HG03565 (cell line): ENCODE measurements around the gene HOXC6.
"Not testable (repeated sequence)": the region's sequence is repeated elsewhere in the genome, so short reads cannot be mapped to it uniquely, and the experiment has no call there.

ENCODE experiments used
- ATAC-seq: cut with Tn5 transposase; IDR thresholded peaks from one replicate; pipeline ENCODE4 v1.9.1; 2021; ENCODE audit warnings: mild to moderate bottlenecking, moderate library complexity; ENCODE audit not compliant: unreplicated experiment

The HOXC6 gene

DNA sequence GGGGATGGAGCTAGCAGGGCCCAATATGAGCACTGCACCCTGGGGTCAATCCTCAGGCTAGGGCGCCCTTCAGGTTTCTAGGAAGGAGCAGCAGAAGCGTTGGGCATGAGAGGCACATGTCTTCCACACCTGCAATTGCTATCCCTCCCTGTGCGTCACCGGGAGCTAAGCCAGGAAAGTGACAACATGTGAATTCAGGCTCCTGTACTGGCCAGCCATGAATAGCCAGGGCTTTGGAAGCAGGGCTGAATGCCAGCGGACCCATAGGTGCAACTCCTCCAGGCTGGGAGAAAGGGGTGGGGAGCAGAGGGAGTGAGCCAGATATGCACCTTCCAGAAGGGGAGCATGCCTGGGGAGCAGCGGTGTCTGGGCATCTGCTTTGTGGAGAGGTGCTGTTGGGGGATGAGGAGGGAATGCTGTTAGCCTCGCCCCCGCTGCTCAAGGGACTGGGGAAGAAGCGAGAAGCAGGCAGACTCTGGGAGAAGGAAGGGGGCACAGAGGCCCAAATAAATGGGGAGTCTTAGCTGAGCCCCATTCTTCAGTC lies 10.7 kb downstream of the HOXC6 start:
- no peak for ATAC-seq

DNA sequence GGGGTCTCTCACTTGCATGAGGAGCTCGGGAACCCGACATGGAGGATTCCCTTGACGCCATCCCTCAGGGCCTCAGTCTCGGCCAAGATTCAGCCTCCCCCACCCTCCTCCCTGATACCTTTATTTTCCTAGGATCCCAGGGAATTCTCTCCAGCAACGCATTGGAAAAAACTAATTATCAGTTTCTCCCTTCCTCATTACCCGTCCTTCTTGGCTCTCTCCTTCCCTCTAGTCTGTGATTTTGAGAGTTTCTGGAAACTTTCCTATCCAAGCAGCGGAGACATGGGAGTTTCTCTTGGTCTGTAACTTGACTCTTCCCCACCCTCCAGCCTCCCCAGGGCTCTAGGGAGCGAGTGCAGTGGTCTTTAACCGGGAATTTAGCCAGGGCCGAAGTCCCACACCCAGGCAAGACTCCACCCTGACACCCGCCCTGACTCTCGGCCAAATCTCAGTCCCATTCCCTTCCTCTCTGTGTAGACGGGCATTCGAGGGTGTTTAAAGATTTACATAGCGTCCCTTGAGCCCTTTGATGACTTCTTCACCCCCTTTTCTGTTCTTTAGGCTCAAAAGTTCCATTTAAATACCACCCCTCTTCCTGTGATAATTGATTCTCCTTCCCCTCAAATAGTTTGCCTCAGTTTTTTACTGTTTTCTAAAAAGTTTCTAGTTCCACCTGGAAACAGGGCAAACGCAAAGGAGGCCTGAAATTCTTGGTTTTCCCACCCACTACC lies 11.3 kb downstream of the HOXC6 start:
- ATAC-seq = no peak

DNA sequence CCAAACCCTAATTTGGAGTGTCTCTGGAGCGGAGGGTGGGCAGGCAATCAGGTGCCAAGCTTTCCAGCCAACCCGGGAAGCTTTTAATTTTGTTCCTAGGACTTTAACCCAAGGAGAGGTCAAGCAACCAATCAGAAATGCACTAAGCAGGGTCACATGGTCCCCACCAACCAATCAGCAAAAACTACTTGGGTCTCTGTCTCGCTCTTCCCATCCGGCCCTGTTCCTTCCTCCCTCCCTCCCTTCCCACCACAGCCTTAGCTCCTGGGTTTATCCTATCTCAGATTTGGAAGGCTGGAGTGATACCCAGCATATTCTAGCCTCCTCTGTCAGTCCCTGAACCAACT lies 11.9 kb downstream of the HOXC6 start:
- no peak for ATAC-seq

DNA sequence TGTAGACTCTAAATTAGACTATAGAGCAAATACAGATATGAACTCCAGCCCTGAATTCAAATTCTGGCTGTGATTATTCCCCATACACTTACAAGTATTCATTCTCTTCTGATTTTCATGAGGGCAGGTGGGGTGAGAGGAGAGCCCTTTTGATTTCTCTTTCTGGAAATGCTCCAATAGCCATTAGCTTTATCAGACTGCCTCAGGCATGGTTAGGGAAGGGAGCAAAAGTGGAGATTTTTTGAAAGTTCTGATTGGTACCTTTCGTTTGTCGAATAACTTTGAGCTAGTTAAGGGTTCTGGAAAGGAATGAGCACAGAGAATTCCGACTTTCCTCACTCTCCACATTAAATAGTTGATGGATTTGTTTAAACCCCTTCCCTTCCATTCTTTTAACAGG lies 12.4 kb downstream of the HOXC6 start:
- no peak for ATAC-seq

GRCh38 chr12:54041097-54041690 lies 13.0 kb downstream of the HOXC6 start:
- no peak for ATAC-seq

DNA sequence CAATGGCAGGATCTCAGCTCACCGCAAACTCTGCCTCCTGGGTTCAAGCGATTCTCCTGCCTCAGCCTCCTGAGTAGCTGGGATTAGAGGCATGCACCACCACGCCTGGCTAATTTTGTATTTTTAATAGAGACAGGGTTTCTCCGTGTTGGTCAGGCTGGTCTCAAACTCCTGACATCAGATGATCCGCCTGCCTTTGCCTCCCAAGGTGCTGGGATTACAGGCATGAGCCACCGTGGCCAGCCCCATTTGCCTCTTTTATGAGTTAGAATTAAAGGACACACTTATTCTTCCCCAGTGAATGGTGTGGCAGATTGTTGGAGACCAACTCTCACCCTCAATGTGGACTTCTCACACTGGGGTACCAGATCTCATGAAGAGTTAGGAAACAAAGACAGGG lies 13.8 kb downstream of the HOXC6 start:
- ATAC-seq = not testable (repeated sequence)

DNA sequence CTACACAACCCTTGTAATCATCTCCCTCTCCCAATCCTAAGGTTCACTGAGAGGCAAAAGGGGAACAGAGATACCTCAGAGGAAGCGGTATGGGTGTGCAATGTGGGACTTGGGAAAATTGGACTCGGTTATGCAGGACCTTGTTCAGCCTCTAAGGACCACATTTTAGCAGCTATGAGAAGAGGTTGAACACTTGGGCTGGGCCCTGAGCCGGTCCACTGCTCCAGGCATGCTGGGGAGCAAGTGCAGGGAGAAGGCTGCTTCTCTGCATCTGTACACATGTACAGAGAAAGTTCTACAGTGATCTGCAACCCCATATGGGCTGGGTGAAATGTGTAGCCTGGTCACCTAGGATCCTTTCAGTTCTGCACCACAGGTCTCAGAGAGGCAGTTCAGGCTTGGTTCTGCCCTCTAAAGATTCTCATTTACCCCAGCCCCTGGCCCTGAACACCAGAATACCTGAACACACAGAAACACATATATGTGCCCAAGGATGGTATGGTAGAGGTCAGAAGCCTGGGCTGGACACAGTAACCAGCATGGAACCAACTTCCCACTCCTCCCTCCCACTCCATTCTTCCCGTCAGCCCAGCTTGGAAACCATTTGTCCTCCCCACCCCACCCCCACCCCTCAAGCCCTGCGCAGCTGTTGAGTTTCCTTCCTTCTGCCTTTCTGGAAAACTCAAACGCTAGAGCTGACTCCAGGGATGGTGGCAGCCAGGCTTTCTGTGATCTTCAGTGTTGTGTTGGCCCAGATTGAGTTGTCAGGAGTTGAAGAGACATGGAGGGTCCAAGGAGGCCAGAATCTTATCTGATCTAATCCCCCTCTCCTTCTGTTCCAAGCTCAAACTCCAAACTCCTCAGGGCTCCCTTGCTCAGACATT lies 15.0 kb downstream of the HOXC6 start:
- ATAC-seq = no peak

GRCh38 chr12:54044425-54045103 lies 16.3 kb downstream of the HOXC6 start:
- no peak for ATAC-seq

DNA sequence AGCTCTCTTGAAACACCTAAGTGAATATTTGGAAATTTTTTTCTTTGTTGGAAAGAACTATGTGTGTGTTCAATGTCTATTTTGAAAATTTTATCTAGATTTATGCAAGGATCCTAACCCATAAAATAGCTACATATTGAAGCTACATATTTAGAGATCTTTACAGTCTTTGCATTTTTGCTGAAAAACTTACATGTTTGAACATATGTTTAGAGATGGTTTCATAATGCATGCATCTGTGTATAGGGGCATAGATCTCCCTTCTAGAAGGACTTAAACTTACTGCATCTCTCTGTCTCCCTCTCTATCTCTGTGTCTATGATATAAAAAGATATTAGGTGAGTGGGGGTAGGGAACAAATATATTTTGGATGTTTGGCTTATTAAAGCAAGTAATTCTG lies 17.2 kb downstream of the HOXC6 start:
- ATAC-seq = no peak

DNA sequence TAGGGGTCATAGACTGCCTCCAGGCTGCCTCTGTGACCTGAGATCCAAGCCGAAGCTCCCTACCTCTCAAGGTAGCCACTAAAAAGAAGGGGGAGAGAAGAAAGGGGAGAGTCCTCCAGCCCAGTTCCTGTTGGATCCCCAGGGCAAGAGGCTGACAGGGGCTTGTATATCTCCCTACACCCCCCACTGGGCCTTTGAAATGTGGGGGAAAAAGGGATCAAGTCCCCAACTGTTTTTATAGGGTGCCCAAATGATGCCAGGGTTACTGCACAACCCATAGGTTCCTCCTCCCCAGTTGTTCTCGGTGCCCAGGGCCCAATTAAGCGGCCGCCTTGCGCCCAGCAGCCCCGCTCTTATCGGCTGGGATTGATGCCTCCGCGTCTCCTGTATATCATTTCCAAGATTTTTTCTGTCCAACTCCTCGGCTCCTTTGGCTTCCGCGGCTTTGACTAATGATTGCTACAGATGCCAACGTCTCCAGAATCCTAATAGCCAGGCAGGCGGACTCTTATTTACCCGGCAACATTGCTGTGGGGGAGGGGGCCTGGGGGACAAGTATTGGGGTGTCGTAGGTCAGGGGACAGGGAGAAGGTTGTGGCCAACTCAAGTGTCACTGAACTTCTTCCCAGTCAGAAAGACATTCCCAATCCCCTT lies 17.8 kb downstream of the HOXC6 start:
- ATAC-seq = no peak

- ATAC-seq = no peak
Measured at GRCh38 chr12:54046809-54047159, 18.5 kb downstream of the HOXC6 start.

DNA sequence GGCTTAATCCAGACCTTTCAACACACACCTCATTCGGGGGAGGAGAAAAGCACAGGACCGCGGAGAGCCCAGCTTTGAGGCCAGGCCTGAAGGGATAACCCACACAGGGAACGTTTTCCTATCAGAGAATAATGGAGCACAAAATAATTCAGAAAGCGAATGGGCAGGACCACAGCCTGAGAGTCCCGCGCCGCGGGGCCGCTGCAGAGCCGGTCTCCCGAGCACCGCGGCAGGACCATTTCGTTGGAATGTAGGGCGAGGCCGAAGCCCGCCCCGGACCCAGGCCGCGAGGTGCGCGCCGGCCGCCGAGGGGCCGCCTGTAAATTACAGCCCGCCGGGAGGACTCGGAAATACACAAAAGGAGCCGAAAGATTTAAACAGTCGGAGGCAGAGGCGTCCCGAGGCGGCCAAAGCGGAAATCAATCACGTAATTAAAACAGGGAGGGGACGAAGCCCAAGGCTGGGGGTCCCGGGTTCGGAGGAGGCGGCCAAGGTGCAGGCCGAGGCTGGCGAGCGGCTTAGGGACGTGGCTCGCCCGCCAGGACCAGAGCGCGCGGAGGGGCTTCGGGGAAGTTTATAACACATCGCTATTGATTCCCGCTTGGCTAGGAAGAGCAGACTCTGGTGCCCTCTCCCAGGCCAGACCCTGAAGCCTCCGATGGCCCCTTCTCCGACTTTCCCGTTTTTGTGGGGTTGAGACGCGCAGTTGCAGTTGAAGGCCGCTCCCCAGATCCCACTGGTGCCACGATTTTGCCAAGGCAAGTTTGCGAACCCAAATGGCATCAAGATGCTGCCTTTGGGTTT lies 19.1 kb downstream of the HOXC6 start:
- ATAC-seq = no peak

DNA sequence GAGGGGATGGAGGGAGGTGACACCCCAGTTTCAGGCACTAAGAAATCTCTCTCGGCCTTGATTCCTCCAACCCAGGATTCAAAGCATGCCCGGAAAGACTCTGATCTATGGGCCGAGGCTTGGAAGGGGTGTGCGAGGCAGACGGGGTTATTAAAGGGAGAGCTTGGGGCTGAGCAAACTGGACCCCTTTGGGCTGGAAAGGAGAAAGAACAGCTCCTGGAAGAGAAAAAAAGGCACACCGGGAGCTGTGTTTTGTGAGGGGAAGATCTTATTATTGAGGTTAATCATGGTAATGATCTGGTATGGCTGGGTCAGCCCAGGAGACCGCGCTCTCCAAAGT lies 19.7 kb downstream of the HOXC6 start:
- no peak for ATAC-seq

GRCh38 chr12:54048406-54049093 lies 20.3 kb downstream of the HOXC6 start:
- ATAC-seq = no peak

GRCh38 chr12:54049108-54049507 lies 20.9 kb downstream of the HOXC6 start:
- no peak for ATAC-seq

GRCh38 chr12:54050482-54050810 lies 22.2 kb downstream of the HOXC6 start:
- no peak for ATAC-seq

- ATAC-seq = no peak
Measured at GRCh38 chr12:54051026-54051842, 23.0 kb downstream of the HOXC6 start.

DNA sequence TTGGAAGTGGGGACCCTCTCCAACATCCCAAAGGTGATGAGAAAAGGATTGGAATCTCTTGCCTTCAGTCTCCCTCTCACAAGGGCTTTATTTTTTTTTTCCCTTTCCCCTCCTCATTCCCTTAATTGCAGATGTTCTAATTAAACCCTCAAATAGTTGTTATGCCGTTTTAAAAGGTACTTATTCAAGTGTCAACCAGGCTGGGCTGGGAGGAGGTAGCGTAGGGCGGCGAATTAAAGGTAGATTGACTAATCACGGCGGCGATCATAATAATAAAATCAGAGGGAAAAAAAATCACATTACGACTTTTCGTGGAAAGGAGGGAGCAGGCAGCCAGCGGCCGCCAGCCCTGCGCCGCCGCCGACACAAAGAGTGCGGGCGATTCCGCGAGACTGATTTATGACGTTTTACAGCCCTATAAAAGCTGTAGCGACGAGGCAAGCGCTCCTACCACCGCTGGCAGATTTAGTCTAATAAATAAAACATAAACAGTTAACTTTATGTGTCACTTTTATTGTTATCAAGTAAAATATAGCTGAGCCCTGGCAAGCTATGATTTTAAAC lies 23.7 kb downstream of the HOXC6 start:
- ATAC-seq = no peak
